ENCODE data around the gene AP5Z1. TPM values are rescaled to one million over a fixed set of nuclear protein-coding genes. Genes with fewer than 3 reads are reported as not detected.
"Not testable (repeated sequence)": the region's sequence is repeated elsewhere in the genome, so short reads cannot be mapped to it uniquely, and the experiment has no call there.

The AP5Z1 gene
- total RNA-seq, 4 donors from 2014 or later, result 51.0 to 93.0 (median 69.9) TPM

DNA sequence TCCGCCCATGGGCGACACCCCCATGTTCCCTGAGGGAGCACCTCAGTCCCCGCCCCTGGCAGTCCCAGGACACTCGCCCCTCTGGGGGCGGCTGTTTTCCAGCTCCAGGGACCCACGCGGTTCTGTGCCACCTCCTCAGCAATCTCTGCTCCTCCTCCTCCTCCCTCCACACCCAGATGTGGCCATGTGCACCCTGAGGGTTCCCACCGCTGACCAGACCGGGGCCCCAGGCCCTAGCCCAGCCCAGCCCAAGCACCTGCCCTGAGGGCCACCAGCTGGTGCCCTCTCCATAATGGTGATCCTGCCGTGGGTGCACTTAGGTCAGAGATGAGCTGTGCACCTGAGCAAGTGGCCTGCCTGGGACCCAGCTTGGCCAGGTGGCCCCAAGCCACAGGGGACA lies 25.1 kb downstream of the AP5Z1 start:
- no peak overlapping the region for H3K27ac ChIP-seq
- no peaks in the 10 kb centered on the region for H3K27me3 ChIP-seq
- H3K4me3 ChIP-seq, result no peak overlapping the region
- no peaks in the 10 kb centered on the region for H3K4me1 ChIP-seq
- no peak for DNase-seq
- H3K9me3 ChIP-seq, result no peaks in the 10 kb centered on the region
- TF ChIP-seq, protein P1, sequence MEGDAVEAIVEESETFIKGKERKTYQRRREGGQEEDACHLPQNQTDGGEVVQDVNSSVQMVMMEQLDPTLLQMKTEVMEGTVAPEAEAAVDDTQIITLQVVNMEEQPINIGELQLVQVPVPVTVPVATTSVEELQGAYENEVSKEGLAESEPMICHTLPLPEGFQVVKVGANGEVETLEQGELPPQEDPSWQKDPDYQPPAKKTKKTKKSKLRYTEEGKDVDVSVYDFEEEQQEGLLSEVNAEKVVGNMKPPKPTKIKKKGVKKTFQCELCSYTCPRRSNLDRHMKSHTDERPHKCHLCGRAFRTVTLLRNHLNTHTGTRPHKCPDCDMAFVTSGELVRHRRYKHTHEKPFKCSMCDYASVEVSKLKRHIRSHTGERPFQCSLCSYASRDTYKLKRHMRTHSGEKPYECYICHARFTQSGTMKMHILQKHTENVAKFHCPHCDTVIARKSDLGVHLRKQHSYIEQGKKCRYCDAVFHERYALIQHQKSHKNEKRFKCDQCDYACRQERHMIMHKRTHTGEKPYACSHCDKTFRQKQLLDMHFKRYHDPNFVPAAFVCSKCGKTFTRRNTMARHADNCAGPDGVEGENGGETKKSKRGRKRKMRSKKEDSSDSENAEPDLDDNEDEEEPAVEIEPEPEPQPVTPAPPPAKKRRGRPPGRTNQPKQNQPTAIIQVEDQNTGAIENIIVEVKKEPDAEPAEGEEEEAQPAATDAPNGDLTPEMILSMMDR (IDR thresholded peaks at IDR 0.05), result no peak
- TF ChIP-seq POLR2A (IDR thresholded peaks at IDR 0.05), result no peak
- H3K36me3 ChIP-seq, result no peaks in the 10 kb centered on the region

DNA sequence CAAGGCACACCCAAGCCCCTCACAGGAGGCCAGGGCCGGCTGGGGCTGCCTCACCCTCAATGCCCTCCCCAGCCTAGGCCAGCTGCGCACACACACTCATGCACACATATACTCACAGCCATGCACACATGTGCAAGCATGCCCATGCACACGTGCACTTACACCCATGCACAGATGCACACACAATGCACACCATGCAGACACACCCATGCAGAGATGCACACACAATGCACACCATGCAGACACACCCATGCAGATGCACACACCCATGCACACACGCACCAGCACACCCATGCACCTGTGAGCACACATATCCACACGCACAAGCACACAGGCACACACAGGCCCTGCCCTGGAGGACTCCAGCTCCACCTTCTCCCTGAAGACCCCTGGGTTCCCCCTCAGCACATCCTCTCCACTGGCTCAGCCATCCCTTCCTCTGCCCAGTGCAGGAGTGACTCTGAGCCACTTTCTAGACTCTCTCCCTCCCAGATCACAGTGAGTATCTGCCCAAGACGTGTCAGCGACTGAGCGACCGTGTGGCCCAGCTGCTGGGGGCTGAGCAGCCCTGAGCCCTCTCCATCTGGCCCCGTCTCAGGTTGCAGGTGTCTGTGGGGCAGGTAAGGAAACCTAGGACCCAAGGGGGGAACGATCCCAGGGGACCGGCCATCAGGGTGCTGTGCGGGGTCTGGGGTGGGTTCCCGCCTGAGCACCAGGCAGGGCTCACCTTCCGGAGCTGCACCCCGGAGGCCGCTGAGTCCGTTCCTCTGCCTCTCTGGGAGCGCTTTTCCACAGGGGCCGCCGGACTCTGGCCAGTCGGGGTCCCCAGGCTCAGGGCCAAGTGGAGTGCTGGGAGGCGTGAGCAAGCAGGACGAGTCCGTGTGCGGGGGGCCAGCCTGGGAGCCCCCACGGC lies 25.8 kb downstream of the AP5Z1 start:
- DNase-seq, result no peak
- no peak for TF ChIP-seq POLR2A (IDR thresholded peaks at IDR 0.05)
- TF ChIP-seq, protein P1 (IDR thresholded peaks at IDR 0.05), result no peak

DNA sequence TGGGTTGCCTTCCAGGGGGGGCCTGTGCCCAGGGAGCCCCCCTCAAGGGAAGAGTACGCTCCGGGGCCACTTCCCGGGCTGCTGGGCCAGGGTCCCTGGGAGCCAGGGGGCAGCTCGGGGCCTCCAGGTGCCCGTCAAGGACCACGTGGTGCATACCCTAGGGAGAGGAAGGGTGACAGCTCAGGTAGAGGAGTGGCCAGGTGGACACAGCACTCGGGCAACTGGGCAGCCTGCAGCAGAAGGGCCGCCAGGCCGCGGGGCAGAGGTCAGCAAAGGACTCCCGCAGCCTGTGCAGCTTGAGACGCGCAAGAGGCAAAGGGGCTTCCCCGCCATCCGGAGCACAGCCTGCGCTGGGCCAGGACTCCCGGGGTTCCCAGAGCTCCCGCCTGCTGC lies 26.4 kb downstream of the AP5Z1 start:
- DNase-seq, result no peak
- H3K36me3 ChIP-seq, result no peaks in the 10 kb centered on the region
- no peaks in the 10 kb centered on the region for H3K4me1 ChIP-seq
- H3K27me3 ChIP-seq, result no peaks in the 10 kb centered on the region
- H3K9me3 ChIP-seq, result no peaks in the 10 kb centered on the region
- no peak overlapping the region for H3K27ac ChIP-seq
- H3K4me3 ChIP-seq, result no peak overlapping the region
- TF ChIP-seq, protein P1 (IDR thresholded peaks at IDR 0.05), result no peak
- no peak for TF ChIP-seq POLR2A (IDR thresholded peaks at IDR 0.05)

More for the DNA sequence above, 25.8 kb downstream of the AP5Z1 start:
- Histone ChIP-seq H3K36me3 (no peaks in the 10 kb centered on the region), H3K4me3 (no peak overlapping the region), H3K27ac (no peak overlapping the region), H3K9me3 (no peaks in the 10 kb centered on the region), H3K27me3 (no peaks in the 10 kb centered on the region), H3K4me1 (no peaks in the 10 kb centered on the region)

DNA sequence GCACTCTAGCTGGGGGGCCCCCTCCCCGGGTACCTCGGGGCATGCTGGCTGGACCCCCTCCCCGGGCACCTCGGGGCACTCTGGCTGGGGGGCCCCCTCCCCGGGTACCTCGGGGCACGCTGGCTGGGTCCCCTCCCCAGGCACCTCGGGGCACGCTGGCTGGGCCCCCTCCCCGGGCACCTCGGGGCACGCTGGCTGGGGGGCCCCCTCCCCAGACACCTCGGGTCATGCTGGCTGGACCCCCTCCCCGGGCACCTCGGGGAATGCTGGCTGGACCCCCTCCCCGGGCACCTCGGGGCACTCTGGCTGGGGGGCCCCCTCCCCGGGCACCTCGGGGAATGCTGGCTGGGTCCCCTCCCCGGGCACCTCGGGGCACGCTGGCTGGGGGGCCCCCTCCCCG lies 27.2 kb downstream of the AP5Z1 start:
- H3K27me3 ChIP-seq, H3K4me3 ChIP-seq, H3K27ac ChIP-seq, H3K4me1 ChIP-seq, DNase-seq, H3K36me3 ChIP-seq, H3K9me3 ChIP-seq: not testable (repeated sequence)

DNA sequence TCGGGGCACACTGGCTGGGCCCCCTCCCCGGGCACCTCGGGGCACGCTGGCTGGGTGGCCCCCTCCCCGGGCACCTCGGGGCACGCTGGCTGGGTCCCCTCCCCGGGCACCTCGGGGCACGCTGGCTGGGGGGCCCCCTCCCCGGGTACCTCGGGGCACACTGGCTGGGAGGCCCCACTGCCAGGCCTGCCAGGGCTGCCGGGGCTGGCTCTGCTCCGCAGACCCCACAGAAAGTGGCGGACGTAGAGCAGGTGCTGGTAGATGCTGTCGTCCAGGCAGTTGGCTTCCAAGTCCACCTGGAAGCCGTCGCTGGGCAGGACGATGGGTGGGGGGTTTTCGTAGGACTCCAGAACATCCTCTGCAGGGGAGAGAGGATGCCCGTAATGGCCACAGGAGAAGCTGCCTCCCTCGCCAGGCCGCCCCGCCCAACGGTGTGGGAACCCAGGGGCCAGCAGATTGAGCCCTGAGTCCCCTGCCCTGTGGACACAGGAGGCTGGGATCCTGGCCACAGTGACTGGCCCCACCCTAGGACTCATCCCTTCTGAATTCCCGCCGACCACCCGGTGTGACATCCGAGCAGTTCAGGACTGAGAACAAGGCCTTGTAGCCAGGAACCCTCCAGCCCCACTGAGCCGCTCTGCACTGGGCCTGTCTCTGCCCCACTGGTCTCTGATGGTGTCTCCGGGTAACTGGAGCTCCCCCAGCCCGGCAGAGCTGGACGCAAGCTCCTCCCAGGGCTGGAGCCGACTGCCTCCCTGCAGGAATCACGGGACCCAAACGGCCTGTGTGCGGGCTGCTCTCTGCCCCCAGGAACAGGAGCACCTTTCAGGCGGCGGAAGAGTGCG lies 28.2 kb downstream of the AP5Z1 start:
- Histone ChIP-seq H3K36me3 (no peaks in the 10 kb centered on the region), H3K9me3 (no peaks in the 10 kb centered on the region), H3K27me3 (no peaks in the 10 kb centered on the region), H3K4me3 (no peak overlapping the region), H3K27ac (no peak overlapping the region), H3K4me1 (no peaks in the 10 kb centered on the region)
- no peak for DNase-seq
- TF ChIP-seq, protein P1 (IDR thresholded peaks at IDR 0.05), result no peak
- TF ChIP-seq POLR2A (IDR thresholded peaks at IDR 0.05), result no peak

All from Peyer's patch (tissue), 4 donors.